ENCODE measurements around the gene PSMD10. TPM values are rescaled to one million over a fixed set of nuclear protein-coding genes. Genes with fewer than 3 reads are reported as not detected.

Gene PSMD10
- total RNA-seq, 1 donor from 2014 or later = 54.8 TPM

- peak in 1 of 2 donors; percentile 41 for DNase-seq (ENCODE audit: low read depth in 2 of 2)
Measured at GRCh38 chrX:108072746-108073145, 18.6 kb downstream of the PSMD10 start.

- peak in 1 of 2 donors; percentile 25 for DNase-seq (ENCODE audit: low read depth in 2 of 2)
Measured at GRCh38 chrX:108071578-108071977, 19.8 kb downstream of the PSMD10 start.

- DNase-seq (ENCODE audit: low read depth in 2 of 2) = peak; percentile 4 to 49
Measured at GRCh38 chrX:108070891-108071290, 20.5 kb downstream of the PSMD10 start.

- no peak for DNase-seq (ENCODE audit: low read depth in 2 of 2)
Measured at GRCh38 chrX:108068121-108068520, 23.2 kb downstream of the PSMD10 start.

GRCh38 chrX:108064613-108065012 is 26.7 kb downstream of the PSMD10 start:
- no peak for DNase-seq (ENCODE audit: low read depth in 2 of 2)

- DNase-seq (ENCODE audit: low read depth in 2 of 2) = no peak
Measured at GRCh38 chrX:108064001-108064400, 27.3 kb downstream of the PSMD10 start.

GRCh38 chrX:108059801-108060200 is 31.5 kb downstream of the PSMD10 start:
- DNase-seq (ENCODE audit: low read depth in 2 of 2) = no peak

- DNase-seq (ENCODE audit: low read depth in 2 of 2) = no peak
Measured at GRCh38 chrX:108055546-108055945, 35.8 kb downstream of the PSMD10 start.

- DNase-seq (ENCODE audit: low read depth in 2 of 2) = no peak
Measured at GRCh38 chrX:108053218-108053617, 38.1 kb downstream of the PSMD10 start.

GRCh38 chrX:108049649-108050048 is 41.7 kb downstream of the PSMD10 start:
- peak in 1 of 2 donors; percentile 4 for DNase-seq (ENCODE audit: low read depth in 2 of 2)

- DNase-seq (ENCODE audit: low read depth in 2 of 2) = no peak
Measured at GRCh38 chrX:108044554-108045256, 46.6 kb downstream of the PSMD10 start, which contains the start of gene VSIG1. VSIG1 (plus strand) TSS chrX:108045065; CDS start chrX:108045131, 66 bp downstream.

- peak; percentile 24 to 93 for DNase-seq (ENCODE audit: low read depth in 2 of 2)
Measured at GRCh38 chrX:108036298-108036973, 54.9 kb downstream of the PSMD10 start.

GRCh38 chrX:108034725-108035124 is 56.6 kb downstream of the PSMD10 start:
- DNase-seq (ENCODE audit: low read depth in 2 of 2) = no peak

Other genes with a start within 250 kb of the PSMD10 start
- gene TEX13B, start 109.2 kb downstream of the PSMD10 start, total RNA-seq = not detected in 2 replicates
- gene VSIG1, start 46.5 kb downstream of the PSMD10 start, total RNA-seq = 0.20 and 0.65 TPM in 2 replicates
- 10.9 and 13.9 TPM in 2 replicates for gene ATG4A, start 236 bp upstream of the PSMD10 start, total RNA-seq

Data from lung microvascular endothelial cell (primary cell).